DND-41 (cell line): ENCODE results near the gene ZC3H10.

ENCODE experiments used
- ATAC-seq: fragments of 200-7000 bp; cut with Tn5 transposase; 3 replicates; pipeline ENCODE4 v1.9.1; 2021; ENCODE audit warnings: low read depth; ENCODE audit not compliant: insufficient read depth
- DNase-seq: peaks from one replicate; pipeline ENCODE4 v3.0.0-alpha.2; 2020
- H2AFZ ChIP-seq: 2 replicates; pipeline ENCODE4 v1.6.0; 2012; ENCODE audit warnings: low read depth, low read length
- H3K27ac ChIP-seq: 2 replicates; pipeline ENCODE4 v1.5.1; 2012; ENCODE audit warnings: low read length, inconsistent platforms
- H3K27me3 ChIP-seq: fragments of 200-600 bp; sonication (generic); 2 replicates; pipeline ENCODE4 v1.6.0; 2012; ENCODE audit warnings: low read length, mild to moderate bottlenecking, inconsistent platforms; ENCODE audit not compliant: insufficient read depth, poor library complexity
- H3K36me3 ChIP-seq: 2 replicates; pipeline ENCODE4 v1.5.1; 2012; ENCODE audit warnings: low read length, inconsistent platforms; ENCODE audit not compliant: insufficient read depth
- H3K4me1 ChIP-seq: 2 replicates; pipeline ENCODE4 v1.5.1; 2012; ENCODE audit warnings: mild to moderate bottlenecking, low read length; ENCODE audit not compliant: insufficient read depth
- H3K4me2 ChIP-seq: 2 replicates; pipeline ENCODE4 v1.6.0; 2012; ENCODE audit warnings: mild to moderate bottlenecking, moderate library complexity, low read length, inconsistent platforms; ENCODE audit not compliant: insufficient read depth
- H3K4me3 ChIP-seq, 2 experiments: fragments of 200-600 bp in 1 of 2; shearing (Covaris generic) in 1 of 2; 2 replicates each; pipeline ENCODE4 v1.5.1; 2012 to 2016; ENCODE audit warnings: inconsistent platforms in 2 of 2, low read length in 2 of 2, mild to moderate bottlenecking in 2 of 2, low read depth in 1 of 2, moderate library complexity in 1 of 2
- H3K79me2 ChIP-seq: 2 replicates; pipeline ENCODE4 v1.6.0; 2012; ENCODE audit warnings: low read length, inconsistent platforms; ENCODE audit not compliant: insufficient read depth
- H3K9ac ChIP-seq: 2 replicates; pipeline ENCODE4 v1.6.0; 2012; ENCODE audit warnings: low read depth, mild to moderate bottlenecking, inconsistent platforms, low read length, moderate library complexity
- H3K9me3 ChIP-seq: 2 replicates; pipeline ENCODE4 v1.5.1; 2012; ENCODE audit warnings: low read length, moderate library complexity, mild to moderate bottlenecking, inconsistent platforms; ENCODE audit not compliant: insufficient read depth, severe bottlenecking
- H4K20me1 ChIP-seq: 2 replicates; pipeline ENCODE4 v1.6.0; 2012; ENCODE audit warnings: low read length; ENCODE audit not compliant: insufficient read depth
- EZH2 ChIP-seq: IDR thresholded peaks from 3 replicates; pipeline ENCODE4 v1.6.1; 2012; ENCODE audit warnings: borderline replicate concordance, low read depth, mild to moderate bottlenecking, moderate library complexity, low read length, inconsistent platforms; ENCODE audit not compliant: severe bottlenecking
- TF ChIP-seq, protein P1 (sequence below): IDR thresholded peaks from 2 replicates; pipeline ENCODE4 v1.5.1; 2012; ENCODE audit warnings: borderline replicate concordance, low read length, moderate library complexity, mild to moderate bottlenecking; ENCODE audit not compliant: poor library complexity, severe bottlenecking; ENCODE audit errors: extremely low read depth

ZC3H10 gene

GRCh38 chr12:56143217-56143616 is 25.2 kb downstream of the ZC3H10 start:
- Histone ChIP-seq H3K27ac (no peak overlapping the region), H3K9ac (no peak overlapping the region), H3K9me3 (no peaks in the 10 kb centered on the region), H2AFZ (no peak overlapping the region), H3K36me3 (peaks cover 62% of the 10 kb centered on the region), H3K27me3 (no peaks in the 10 kb centered on the region), H3K4me2 (no peak overlapping the region), H3K4me3 (no peak overlapping the region), H3K4me1 (no peaks in the 10 kb centered on the region; the same call in 1 of the 2 replicates), H4K20me1 (no peaks in the 10 kb centered on the region), H3K79me2 (no peaks in the 10 kb centered on the region)
- DNase-seq (no peak), ATAC-seq (no peak)
- no peak for TF ChIP-seq EZH2
- TF ChIP-seq, protein P1, sequence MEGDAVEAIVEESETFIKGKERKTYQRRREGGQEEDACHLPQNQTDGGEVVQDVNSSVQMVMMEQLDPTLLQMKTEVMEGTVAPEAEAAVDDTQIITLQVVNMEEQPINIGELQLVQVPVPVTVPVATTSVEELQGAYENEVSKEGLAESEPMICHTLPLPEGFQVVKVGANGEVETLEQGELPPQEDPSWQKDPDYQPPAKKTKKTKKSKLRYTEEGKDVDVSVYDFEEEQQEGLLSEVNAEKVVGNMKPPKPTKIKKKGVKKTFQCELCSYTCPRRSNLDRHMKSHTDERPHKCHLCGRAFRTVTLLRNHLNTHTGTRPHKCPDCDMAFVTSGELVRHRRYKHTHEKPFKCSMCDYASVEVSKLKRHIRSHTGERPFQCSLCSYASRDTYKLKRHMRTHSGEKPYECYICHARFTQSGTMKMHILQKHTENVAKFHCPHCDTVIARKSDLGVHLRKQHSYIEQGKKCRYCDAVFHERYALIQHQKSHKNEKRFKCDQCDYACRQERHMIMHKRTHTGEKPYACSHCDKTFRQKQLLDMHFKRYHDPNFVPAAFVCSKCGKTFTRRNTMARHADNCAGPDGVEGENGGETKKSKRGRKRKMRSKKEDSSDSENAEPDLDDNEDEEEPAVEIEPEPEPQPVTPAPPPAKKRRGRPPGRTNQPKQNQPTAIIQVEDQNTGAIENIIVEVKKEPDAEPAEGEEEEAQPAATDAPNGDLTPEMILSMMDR, result no peak

GRCh38 chr12:56143870-56144269 is 25.8 kb downstream of the ZC3H10 start:
- Histone ChIP-seq H2AFZ (no peak overlapping the region), H3K79me2 (no peaks in the 10 kb centered on the region), H3K27me3 (no peaks in the 10 kb centered on the region), H3K36me3 (peaks cover 55% of the 10 kb centered on the region), H3K4me3 (no peak overlapping the region), H3K27ac (no peak overlapping the region), H3K4me1 (no peaks in the 10 kb centered on the region), H3K9ac (no peak overlapping the region), H4K20me1 (no peaks in the 10 kb centered on the region), H3K4me2 (no peak overlapping the region), H3K9me3 (no peaks in the 10 kb centered on the region)
- no peak for DNase-seq
- TF ChIP-seq, protein P1, result no peak
- TF ChIP-seq EZH2, result no peak
- ATAC-seq, result no peak

GRCh38 chr12:56145217-56145616 is 27.2 kb downstream of the ZC3H10 start:
- TF ChIP-seq EZH2, result no peak
- TF ChIP-seq, protein P1, result no peak

More at GRCh38 chr12:56145217-56145616, 27.2 kb downstream of the ZC3H10 start:
- H3K79me2 ChIP-seq, result no peaks in the 10 kb centered on the region
- no peak for DNase-seq
- H3K4me2 ChIP-seq, result no peak overlapping the region
- no peak overlapping the region for H3K9ac ChIP-seq
- H3K27me3 ChIP-seq, result no peaks in the 10 kb centered on the region
- H3K4me3 ChIP-seq, result no peak overlapping the region
- no peaks in the 10 kb centered on the region for H3K9me3 ChIP-seq
- ATAC-seq, result no peak
- H3K36me3 ChIP-seq, result peaks cover 45% of the 10 kb centered on the region
- no peaks in the 10 kb centered on the region for H3K4me1 ChIP-seq
- no peak overlapping the region for H3K27ac ChIP-seq
- H4K20me1 ChIP-seq, result no peaks in the 10 kb centered on the region
- H2AFZ ChIP-seq, result no peak overlapping the region
